HG03280 (cell line): ENCODE results near the gene MT2A.
A peak's percentile ranks its signal among the peaks of the same experiment; 100 is the strongest.
"Not testable (repeated sequence)": the region's sequence is repeated elsewhere in the genome, so short reads cannot be mapped to it uniquely, and the experiment has no call there.

Source experiments
- ATAC-seq: cut with Tn5 transposase; IDR thresholded peaks from one replicate; pipeline ENCODE4 v1.9.1; 2021; ENCODE audit warnings: mild to moderate bottlenecking, moderate library complexity; ENCODE audit not compliant: unreplicated experiment

Gene MT2A

GRCh38 chr16:56608043-56608875, at the start of gene MT2A:
Gene MT2A (plus strand): TSS chr16:56608584. CDS start chr16:56608656, 72 bp downstream.
- ATAC-seq, result peak; percentile 85

GRCh38 chr16:56559109-56559508, 49.3 kb upstream of the MT2A start:
- ATAC-seq, result no peak

DNA sequence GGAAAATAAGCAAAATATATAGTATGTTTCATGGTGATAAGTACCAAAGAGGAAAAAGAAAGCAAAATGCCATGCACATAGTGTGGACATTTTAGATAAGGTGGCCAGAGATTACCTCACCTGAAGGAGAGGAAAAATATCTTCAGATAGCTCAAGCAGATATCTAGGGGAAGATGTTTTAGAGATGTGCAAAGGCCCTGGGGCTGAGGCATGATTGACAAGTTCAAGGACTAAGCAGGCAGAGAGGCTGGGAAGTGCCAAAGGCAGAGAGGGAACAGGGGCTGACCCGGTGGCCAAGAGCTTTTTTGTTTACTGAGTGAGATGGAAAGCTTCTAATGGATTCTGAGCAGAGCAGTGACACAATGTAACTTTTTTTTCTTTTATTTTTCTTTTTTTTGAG, 47.9 kb upstream of the MT2A start:
- no peak for ATAC-seq

- no peak for ATAC-seq
These were observed 47.3 kb upstream of the MT2A start for GRCh38 chr16:56561126-56561525.

DNA sequence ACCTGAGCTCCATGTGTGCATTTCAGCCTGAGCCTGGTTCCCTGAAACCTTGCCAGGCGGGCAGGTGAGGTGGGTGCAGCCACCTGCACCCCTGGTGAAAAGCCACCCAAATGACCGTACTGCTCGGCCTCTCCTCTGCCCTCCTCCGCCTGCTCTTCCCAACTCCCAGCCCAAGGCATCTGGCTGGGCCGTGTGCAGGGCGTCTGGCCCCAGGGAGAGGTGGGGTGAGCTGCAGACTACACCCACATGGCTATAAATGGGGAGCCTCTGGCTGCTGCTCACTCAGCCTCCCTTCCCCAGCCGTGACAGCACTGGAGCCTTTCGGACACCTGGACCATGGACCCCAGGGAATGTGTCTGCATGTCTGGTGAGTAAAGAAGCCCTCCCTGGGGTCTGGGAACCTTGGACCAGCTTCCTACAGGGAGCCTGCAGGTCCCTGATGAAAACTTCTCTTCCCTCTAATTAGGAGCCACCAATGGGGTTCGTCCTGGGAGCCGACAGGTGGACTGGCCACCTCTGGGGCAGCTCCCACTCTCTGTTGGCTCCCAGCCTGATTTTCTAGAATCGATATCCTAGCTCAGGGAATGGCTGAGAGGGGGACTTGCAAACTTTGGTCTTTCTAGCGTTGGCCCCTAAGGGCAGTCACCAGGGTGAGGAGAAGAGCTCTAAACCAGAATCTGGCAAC, 43.4 kb upstream of the MT2A start, which contains the start of gene MT4:
Gene MT4, plus strand, starts transcription at position 281 of the 685 bp plus-strand sequence. Its CDS starts 56 bp downstream, at position 337.
- ATAC-seq, result no peak

GRCh38 chr16:56569971-56570370, 38.4 kb upstream of the MT2A start:
- no peak for ATAC-seq

DNA sequence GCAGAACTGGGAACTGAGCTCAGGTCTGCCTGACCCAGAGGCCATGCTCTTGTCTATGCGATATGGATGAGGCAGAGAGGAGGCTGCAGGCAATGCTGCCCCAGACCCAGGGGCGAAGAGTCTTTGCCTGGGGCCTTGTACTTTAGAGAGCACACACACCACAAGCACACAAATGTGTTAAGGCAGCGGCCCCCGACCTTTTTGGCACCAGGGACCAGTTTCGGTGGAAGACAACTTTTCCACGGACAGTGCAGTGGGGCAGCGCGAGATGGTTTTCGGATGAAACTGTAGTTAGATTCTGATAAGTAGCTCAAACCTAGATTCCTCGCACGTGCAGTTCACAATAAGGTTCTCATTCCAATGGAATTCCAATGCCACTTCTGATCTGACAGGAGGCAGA, 36.9 kb upstream of the MT2A start:
- ATAC-seq, result no peak

- ATAC-seq, result no peak
These were observed 33.8 kb upstream of the MT2A start for GRCh38 chr16:56574625-56575024.

GRCh38 chr16:56576585-56577299, 31.6 kb upstream of the MT2A start:
- ATAC-seq, result peak; percentile 95

DNA sequence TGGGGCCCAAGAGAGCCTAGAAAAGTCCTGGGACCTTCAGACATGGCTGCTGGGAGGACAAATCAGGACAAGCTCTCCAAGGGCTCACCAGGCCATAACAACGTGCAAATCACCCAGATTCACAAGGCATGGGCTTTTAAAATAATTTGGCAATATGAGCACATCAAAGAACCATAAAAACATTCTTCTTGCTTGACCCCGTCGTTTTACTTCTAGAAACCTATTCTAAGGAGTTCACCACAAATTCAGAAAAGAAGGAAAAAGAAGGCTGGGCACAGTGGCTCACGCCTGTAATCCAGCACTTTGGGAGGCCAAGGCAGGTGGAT, 31.1 kb upstream of the MT2A start:
- ATAC-seq, result no peak

- ATAC-seq, result no peak
These were observed 27.9 kb upstream of the MT2A start for GRCh38 chr16:56580391-56581048.

- ATAC-seq, result not testable (repeated sequence)
These were observed 25.5 kb upstream of the MT2A start for GRCh38 chr16:56582911-56583310.

- no peak for ATAC-seq
These were observed 24.8 kb upstream of the MT2A start for GRCh38 chr16:56583351-56584168.

- ATAC-seq, result no peak
These were observed 24.1 kb upstream of the MT2A start for GRCh38 chr16:56584276-56584675.

DNA sequence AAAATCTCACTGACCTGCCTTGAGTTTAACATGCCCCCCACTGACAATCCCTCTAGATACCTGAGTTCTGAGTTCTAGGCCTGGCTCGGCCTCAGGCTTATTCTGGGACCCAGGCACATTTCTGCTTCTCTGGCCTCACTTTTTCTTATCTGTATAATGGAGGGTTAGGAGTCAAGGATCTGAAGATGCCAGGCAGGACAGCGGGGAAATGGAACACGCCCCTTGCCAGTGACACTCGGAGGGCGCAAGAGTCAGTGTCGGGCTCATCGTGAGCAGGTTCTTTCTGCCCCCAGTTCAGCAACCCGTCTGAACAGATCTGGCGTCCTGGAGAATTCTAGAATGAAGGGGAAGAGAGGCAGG, 19.6 kb upstream of the MT2A start:
- no peak for ATAC-seq

- no peak for ATAC-seq
These were observed 19.0 kb upstream of the MT2A start, which contains the start of gene MT3 for GRCh38 chr16:56589141-56590039. Gene MT3 (plus strand): TSS chr16:56589528. CDS start chr16:56589591, 63 bp downstream.

GRCh38 chr16:56591377-56592060, 16.9 kb upstream of the MT2A start:
- ATAC-seq, result no peak

DNA sequence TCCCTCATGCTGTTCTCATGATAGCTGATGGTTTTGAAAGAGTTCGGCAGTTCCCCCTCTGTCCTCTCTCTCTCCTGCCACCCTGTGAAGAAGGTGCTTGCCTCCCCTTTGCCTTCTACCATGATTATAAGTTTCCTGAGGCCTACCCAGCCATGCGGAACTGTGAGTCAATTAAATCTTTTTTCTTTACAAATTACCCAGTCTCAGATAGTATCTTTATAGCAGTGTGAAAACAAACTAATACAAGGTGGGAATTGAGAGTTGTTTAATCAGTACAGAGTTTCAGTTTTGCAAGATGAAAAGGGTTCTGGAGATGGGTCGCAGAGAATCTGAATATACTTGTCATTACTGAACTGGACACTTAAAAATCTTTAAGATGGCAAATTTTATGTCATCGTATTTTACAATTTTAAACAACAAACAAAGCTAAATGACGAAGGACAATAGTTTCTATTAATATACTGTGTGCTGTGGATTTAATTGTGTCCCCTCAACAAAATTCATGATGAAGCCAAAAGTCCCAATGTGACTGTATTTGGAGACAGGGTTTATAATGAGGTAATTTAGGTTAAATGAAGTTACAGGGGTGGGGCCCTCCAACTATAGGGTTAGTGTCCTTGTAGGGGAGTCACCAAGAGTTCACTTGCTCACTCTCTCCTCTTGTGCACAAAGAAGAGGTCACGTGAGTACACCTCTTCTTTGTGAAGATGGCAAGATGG, 14.7 kb upstream of the MT2A start:
- ATAC-seq, result no peak
